ENCODE results near the gene RAB10. TPM values are rescaled to one million over a fixed set of nuclear protein-coding genes. Genes with fewer than 3 reads are reported as not detected.
"Not testable (repeated sequence)": the region's sequence is repeated elsewhere in the genome, so short reads cannot be mapped to it uniquely, and the experiment has no call there.

The RAB10 gene
- total RNA-seq, 1 donor from 2014 or later: 79.3 TPM

GRCh38 chr2:26024260-26024659, 9.6 kb upstream of the RAB10 start:
- ATAC-seq (ENCODE audit: low read depth) (no peak), DNase-seq (no peak)
- Mint-ChIP-seq H3K4me1 (no peaks in the 10 kb centered on the region), H3K36me3 (ENCODE audit: low read depth) (no peaks in the 10 kb centered on the region), H3K27ac (no peak overlapping the region), H3K4me3 (no peak overlapping the region), H3K9me3 (no peaks in the 10 kb centered on the region), H3K27me3 (peaks cover 3% of the 10 kb centered on the region)
- ChIA-PET POLR2A (interaction anchor here (1.5 kb wide), 1 partner anchor 9 kb away, joined by 4 read pairs; the partner anchor contains the start of gene RAB10), CTCF (no interaction called here)
- TF ChIP-seq, protein P1, sequence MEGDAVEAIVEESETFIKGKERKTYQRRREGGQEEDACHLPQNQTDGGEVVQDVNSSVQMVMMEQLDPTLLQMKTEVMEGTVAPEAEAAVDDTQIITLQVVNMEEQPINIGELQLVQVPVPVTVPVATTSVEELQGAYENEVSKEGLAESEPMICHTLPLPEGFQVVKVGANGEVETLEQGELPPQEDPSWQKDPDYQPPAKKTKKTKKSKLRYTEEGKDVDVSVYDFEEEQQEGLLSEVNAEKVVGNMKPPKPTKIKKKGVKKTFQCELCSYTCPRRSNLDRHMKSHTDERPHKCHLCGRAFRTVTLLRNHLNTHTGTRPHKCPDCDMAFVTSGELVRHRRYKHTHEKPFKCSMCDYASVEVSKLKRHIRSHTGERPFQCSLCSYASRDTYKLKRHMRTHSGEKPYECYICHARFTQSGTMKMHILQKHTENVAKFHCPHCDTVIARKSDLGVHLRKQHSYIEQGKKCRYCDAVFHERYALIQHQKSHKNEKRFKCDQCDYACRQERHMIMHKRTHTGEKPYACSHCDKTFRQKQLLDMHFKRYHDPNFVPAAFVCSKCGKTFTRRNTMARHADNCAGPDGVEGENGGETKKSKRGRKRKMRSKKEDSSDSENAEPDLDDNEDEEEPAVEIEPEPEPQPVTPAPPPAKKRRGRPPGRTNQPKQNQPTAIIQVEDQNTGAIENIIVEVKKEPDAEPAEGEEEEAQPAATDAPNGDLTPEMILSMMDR (IDR thresholded peaks at IDR 0.05): no peak
- intact Hi-C loops (cut with micrococcal nuclease): no loop called here

- Mint-ChIP-seq H3K4me1 (no peaks in the 10 kb centered on the region), H3K27me3 (peaks cover 3% of the 10 kb centered on the region), H3K27ac (no peak overlapping the region), H3K9me3 (no peaks in the 10 kb centered on the region), H3K4me3 (no peak overlapping the region), H3K36me3 (ENCODE audit: low read depth) (no peaks in the 10 kb centered on the region)
- intact Hi-C loops (cut with micrococcal nuclease): no loop called here
- ChIA-PET CTCF (no interaction called here), POLR2A (interaction anchor here (1.5 kb wide), 1 partner anchor 8 kb away, joined by 4 read pairs; the partner anchor contains the start of gene RAB10)
- DNase-seq: no peak
- TF ChIP-seq, protein P1 (IDR thresholded peaks at IDR 0.05): no peak
- ATAC-seq (ENCODE audit: low read depth): no peak
Observed at GRCh38 chr2:26025509-26025908, 8.4 kb upstream of the RAB10 start.

- H3K27ac Mint-ChIP-seq; POLR2A ChIA-PET; H3K27me3 Mint-ChIP-seq; H3K36me3 Mint-ChIP-seq (ENCODE audit: low read depth); DNase-seq; H3K9me3 Mint-ChIP-seq; CTCF ChIA-PET; H3K4me1 Mint-ChIP-seq; intact Hi-C loops (cut with micrococcal nuclease); H3K4me3 Mint-ChIP-seq; ATAC-seq (ENCODE audit: low read depth): not testable (repeated sequence)
Observed at GRCh38 chr2:26028083-26028482, 5.8 kb upstream of the RAB10 start.

- DNase-seq; ATAC-seq (ENCODE audit: low read depth); H3K27me3 Mint-ChIP-seq; H3K9me3 Mint-ChIP-seq: not testable (repeated sequence)
- CTCF ChIA-PET: interaction anchor here (1.6 kb wide), 1 partner anchor 41 kb away, joined by 6 read pairs; no protein-coding TSS in a partner anchor
- Mint-ChIP-seq H3K4me3 (peak overlapping the region; percentile 90), H3K36me3 (ENCODE audit: low read depth) (peaks cover 28% of the 10 kb centered on the region), H3K27ac (peak overlapping the region; percentile 88), H3K4me1 (peaks cover 33% of the 10 kb centered on the region)
- POLR2A ChIA-PET: interaction anchor here (0.8 to 3.2 kb wide), 8 partner anchors 8 to 313 kb away, joined by 3 to 25 read pairs (median 5); partner anchors contain the start of genes ASXL2, HADHA, HADHB and SELENOI
- intact Hi-C loops (cut with micrococcal nuclease): loop anchor here (1.0 to 5.0 kb wide), 7 partner anchors 42 to 1955 kb away; partner anchors contain the start of genes AGBL5, DNAJC27, DTNB and HADHA
Observed at GRCh38 chr2:26032586-26033269, 1.2 kb upstream of the RAB10 start.

- H3K4me1 Mint-ChIP-seq: peaks cover 35% of the 10 kb centered on the region
- CTCF ChIA-PET: interaction anchor here (1.6 to 1.7 kb wide), 2 partner anchors 42 to 52 kb away, joined by 3 to 6 read pairs; no protein-coding TSS in a partner anchor
- POLR2A ChIA-PET: interaction anchor here (0.6 to 3.2 kb wide), 11 partner anchors 9 to 312 kb away, joined by 3 to 25 read pairs (median 5); partner anchors contain the start of genes ASXL2, HADHA, HADHB and KIF3C
- H3K36me3 Mint-ChIP-seq (ENCODE audit: low read depth): peaks cover 30% of the 10 kb centered on the region
- H3K9me3 Mint-ChIP-seq: no peaks in the 10 kb centered on the region
- TF ChIP-seq, protein P1 (IDR thresholded peaks at IDR 0.05): no peak
- peak overlapping the region; percentile 88 for H3K27ac Mint-ChIP-seq
- ATAC-seq (ENCODE audit: low read depth): peak; percentile 32
- H3K27me3 Mint-ChIP-seq: no peaks in the 10 kb centered on the region
- intact Hi-C loops (cut with micrococcal nuclease): loop anchor here (1.0 to 5.0 kb wide), 7 partner anchors 43 to 1956 kb away; partner anchors contain the start of genes AGBL5, DNAJC27, DTNB and HADHA
- peak overlapping the region; percentile 90 for H3K4me3 Mint-ChIP-seq
- no peak for DNase-seq
Observed at GRCh38 chr2:26033270-26033817, 540 bp upstream of the RAB10 start.

Data from activated B cell treated with CpG ODN at 0.5 μM for 24 hours (primary cell).